ENCODE measurements around the gene PLA2G10.
A peak's percentile ranks its signal among the peaks of the same experiment; 100 is the strongest.
"Not testable (repeated sequence)": the region's sequence is repeated elsewhere in the genome, so short reads cannot be mapped to it uniquely, and the experiment has no call there.

The PLA2G10 gene

DNA sequence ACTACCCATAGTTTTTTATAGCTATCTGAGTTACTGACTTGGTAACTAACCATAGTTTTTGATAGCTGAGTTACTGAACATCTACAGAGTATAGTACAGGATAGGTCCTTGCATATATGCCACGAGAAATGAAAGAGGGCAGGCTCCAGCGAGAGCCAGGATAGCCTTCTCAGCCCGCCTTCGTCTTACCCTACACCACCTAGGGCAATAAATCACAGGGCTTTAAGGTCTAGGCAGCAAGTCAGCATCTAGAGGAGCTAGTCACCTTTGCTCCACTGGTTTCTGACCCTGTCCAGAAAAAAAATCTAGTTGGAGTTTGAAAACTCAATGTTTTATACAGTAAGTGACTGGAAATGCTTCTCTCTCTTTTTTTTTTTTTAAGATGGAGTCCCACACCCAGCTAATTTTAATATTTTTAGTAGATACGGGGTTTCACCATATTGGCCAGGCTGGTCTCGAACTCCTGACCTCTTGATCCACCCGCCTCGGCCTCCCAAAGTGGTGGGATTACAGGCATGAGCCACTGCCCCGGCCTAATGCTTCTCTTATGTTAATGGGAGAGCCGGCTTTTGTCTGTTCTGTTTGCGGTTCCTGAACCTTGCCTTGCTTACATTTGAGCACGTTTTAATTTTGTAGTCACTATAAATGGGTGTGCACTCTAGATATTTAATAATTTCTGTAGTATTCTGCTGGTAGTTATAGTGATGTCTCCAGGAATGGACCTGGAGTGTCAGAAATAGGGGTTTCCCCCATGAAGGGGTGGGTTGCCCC, 58.5 kb downstream of the PLA2G10 start:
- Mint-ChIP-seq H3K36me3 (ENCODE audit: low read depth) (peaks cover 11% of the 10 kb centered on the region), H3K9me3 (no peaks in the 10 kb centered on the region), H3K4me1 (peaks cover 40% of the 10 kb centered on the region), H3K27me3 (ENCODE audit: low read depth, poor library complexity) (no peaks in the 10 kb centered on the region), H3K27ac (no peak overlapping the region), H3K4me3 (peak overlapping the region; percentile 24)
- TF ChIP-seq, protein P1, sequence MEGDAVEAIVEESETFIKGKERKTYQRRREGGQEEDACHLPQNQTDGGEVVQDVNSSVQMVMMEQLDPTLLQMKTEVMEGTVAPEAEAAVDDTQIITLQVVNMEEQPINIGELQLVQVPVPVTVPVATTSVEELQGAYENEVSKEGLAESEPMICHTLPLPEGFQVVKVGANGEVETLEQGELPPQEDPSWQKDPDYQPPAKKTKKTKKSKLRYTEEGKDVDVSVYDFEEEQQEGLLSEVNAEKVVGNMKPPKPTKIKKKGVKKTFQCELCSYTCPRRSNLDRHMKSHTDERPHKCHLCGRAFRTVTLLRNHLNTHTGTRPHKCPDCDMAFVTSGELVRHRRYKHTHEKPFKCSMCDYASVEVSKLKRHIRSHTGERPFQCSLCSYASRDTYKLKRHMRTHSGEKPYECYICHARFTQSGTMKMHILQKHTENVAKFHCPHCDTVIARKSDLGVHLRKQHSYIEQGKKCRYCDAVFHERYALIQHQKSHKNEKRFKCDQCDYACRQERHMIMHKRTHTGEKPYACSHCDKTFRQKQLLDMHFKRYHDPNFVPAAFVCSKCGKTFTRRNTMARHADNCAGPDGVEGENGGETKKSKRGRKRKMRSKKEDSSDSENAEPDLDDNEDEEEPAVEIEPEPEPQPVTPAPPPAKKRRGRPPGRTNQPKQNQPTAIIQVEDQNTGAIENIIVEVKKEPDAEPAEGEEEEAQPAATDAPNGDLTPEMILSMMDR (IDR thresholded peaks at IDR 0.05): no peak
- no peak for DNase-seq

DNA sequence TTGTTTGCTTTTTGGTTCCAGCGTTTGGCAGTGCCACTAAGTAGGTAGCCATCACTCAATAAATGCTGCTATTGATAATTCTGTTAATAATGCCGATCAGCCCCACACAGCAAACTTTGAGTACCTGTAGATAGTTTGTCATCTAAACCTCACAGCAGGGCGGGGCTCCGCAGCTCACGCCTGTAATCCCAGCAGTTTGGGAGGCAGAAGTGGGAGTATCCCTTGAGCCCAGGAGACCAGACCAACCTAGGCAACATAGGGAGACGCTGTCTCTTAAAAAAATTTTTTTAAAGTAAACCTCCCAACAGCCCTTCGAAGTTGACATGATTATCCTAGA, 59.8 kb downstream of the PLA2G10 start:
- Mint-ChIP-seq H3K4me3 (peak overlapping the region; percentile 99), H3K4me1 (peaks cover 47% of the 10 kb centered on the region), H3K27ac (no peak overlapping the region), H3K9me3 (peaks cover 4% of the 10 kb centered on the region), H3K36me3 (ENCODE audit: low read depth) (peaks cover 9% of the 10 kb centered on the region), H3K27me3 (ENCODE audit: low read depth, poor library complexity) (no peaks in the 10 kb centered on the region)
- DNase-seq: no peak
- TF ChIP-seq, protein P1 (IDR thresholded peaks at IDR 0.05): no peak

DNA sequence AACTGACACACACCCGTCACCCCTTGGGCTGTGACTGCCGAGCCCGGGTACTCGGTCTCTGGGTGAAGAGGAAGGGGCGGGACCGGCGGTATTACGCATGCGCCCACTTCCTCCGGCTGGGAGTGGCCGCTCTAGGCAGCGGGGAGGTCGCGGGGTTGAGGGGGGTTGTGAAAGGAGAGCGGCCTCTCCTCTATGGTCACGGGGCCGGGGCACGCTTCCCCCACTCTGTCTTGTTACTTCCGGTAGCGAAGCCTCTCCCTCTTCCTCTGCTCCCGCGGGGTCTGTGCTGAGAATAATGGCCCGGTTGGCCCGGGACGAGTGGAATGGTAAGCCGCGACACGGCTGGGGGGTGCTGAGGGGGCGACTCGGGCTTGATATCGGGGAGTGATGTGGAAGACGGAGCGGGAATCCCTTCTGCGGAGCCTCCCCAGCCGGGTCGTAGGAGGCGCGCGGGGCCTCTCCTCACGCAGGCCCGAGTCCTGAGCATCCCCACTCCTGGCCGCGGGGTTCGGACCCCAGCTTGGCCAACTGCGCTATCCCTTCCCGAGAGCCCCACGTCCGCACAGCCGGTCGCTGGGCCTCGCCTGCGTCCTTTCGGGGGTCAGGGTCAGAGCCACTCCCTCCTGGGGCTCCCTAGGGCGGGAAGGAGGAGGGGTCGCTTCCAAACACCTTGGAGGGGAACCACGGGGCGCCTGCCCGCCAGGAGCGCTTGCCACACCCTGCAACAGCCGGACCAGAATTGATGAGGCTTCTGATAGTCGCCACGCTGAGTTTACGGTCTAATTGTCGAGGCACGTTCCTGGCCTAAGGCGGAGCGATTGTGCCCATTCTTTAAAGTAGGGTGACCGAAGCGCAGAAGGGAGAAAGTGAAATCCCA, 61.2 kb downstream of the PLA2G10 start, which contains the start of gene BFAR:
Gene BFAR, plus strand, starts transcription at position 259 of the 877 bp plus-strand sequence. CDS start 11,396 bp downstream, outside the sequence.
- peaks cover 55% of the 10 kb centered on the region for H3K4me1 Mint-ChIP-seq

DNA sequence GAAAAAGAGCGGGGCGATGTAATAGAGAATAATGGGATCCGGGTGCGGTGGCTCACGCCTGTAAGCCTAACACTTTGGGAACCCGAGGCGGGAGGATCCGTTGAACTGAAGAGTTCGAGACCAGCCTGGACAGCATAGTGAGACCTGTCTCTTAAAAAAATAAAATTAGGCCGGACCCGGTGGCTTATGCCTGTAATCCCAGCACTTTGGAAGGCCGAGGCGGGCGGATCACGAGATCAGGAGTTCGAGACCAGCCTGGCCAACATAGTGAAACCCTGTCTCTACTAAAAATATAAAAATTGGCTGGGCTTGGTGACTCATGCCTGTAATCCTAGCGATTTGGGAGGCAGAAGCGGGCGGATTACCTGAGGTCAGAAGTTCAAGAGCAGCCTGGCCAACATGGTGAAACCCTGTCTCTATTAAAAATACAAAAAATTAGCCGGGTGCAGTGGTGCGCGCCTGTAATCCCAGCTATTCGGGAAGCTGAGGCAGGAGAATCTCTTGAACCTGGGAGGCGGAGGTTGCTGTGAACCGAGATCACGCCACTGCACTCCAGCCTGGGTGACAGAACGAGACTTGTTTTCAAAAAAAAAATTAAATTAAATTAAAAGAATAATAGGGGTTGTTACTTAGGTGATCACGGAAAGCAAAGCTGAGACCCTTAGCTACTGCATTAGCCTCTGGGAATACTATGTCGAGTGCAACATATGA, 63.3 kb downstream of the PLA2G10 start:
- Mint-ChIP-seq H3K4me1 (peaks cover 41% of the 10 kb centered on the region), H3K27ac (peak overlapping the region; percentile 96), H3K36me3 (ENCODE audit: low read depth) (peaks cover 28% of the 10 kb centered on the region), H3K4me3 (peak overlapping the region; percentile 99)
- H3K27me3 Mint-ChIP-seq (ENCODE audit: low read depth, poor library complexity); DNase-seq; H3K9me3 Mint-ChIP-seq: not testable (repeated sequence)

More for the DNA sequence above, 61.2 kb downstream of the PLA2G10 start, which contains the start of gene BFAR:
- DNase-seq: peak; percentile 99
- Mint-ChIP-seq H3K27me3 (ENCODE audit: low read depth, poor library complexity) (no peaks in the 10 kb centered on the region), H3K9me3 (peaks cover 4% of the 10 kb centered on the region), H3K36me3 (ENCODE audit: low read depth) (peaks cover 9% of the 10 kb centered on the region), H3K27ac (peak within 1 kb of the TSS; percentile 98), H3K4me3 (peak within 1 kb of the TSS; percentile 99)
- TF ChIP-seq, protein P1 (IDR thresholded peaks at IDR 0.05): no peak

DNA sequence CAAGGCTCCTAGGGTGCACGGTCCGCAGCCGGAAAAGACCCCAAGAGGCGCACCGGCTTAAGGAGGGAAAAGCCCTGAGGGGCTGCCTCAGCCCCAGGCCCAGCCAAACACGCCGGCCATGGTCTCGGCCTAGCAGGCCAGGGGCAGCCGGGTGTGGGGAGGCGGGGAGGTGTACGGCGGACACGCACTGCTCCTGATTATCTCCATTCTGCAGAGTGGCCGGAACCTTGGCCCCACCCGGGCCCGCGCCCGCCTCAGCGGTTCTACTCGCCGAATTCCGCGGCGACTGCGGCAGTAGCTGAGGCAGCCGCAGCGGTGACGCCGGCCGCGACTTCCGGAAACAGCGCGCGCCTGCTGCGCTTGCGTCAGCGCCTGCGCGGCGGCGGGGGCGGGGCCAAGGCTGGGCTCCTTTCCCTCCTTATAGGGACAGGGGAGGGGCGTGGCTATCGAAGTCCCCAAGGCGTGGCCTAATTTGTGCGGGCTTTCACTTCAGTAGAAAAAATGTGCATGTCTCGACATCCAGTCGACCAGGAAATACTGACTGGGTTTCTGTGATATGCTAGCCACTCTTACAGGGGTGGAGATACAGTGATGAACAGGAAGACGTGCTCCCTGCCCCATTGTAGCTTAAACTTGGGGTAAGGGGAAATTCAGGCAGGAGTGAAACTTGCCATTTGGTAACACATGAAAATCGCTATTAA, 64.0 kb downstream of the PLA2G10 start, which contains the start of gene PARN:
Gene PARN, minus strand, starts transcription at position 342 of the 701 bp plus-strand sequence. Its CDS starts 135 bp downstream, at position 207.
- H3K4me1 Mint-ChIP-seq: peaks cover 34% of the 10 kb centered on the region
- peaks cover 34% of the 10 kb centered on the region for H3K36me3 Mint-ChIP-seq (ENCODE audit: low read depth)
- H3K27ac Mint-ChIP-seq: peak within 1 kb of the TSS; percentile 98
- peak within 1 kb of the TSS; percentile 98 for H3K4me3 Mint-ChIP-seq
- H3K27me3 Mint-ChIP-seq (ENCODE audit: low read depth, poor library complexity): no peaks in the 10 kb centered on the region
- peak; percentile 99 for DNase-seq
- peaks cover 4% of the 10 kb centered on the region for H3K9me3 Mint-ChIP-seq
- TF ChIP-seq, protein P1 (IDR thresholded peaks at IDR 0.05): no peak

Data from nephron progenitor cell (in vitro differentiated cells).